ENCODE measurements around the gene CUL5.
"Not testable (repeated sequence)": the region's sequence is repeated elsewhere in the genome, so short reads cannot be mapped to it uniquely, and the experiment has no call there.

The CUL5 gene

GRCh38 chr11:108025387-108026080 lies 16.8 kb downstream of the CUL5 start:
- no peak for DNase-seq (ENCODE audit: low spot score)

- DNase-seq (ENCODE audit: low spot score) = no peak
Measured at GRCh38 chr11:108027057-108027456, 18.4 kb downstream of the CUL5 start.

GRCh38 chr11:108028822-108029441 lies 20.2 kb downstream of the CUL5 start:
- DNase-seq (ENCODE audit: low spot score) = not testable (repeated sequence)

GRCh38 chr11:108031604-108032003 lies 22.9 kb downstream of the CUL5 start:
- not testable (repeated sequence) for DNase-seq (ENCODE audit: low spot score)

GRCh38 chr11:108032800-108033199 lies 24.1 kb downstream of the CUL5 start:
- no peak for DNase-seq (ENCODE audit: low spot score)

GRCh38 chr11:108034034-108034433 lies 25.3 kb downstream of the CUL5 start:
- DNase-seq (ENCODE audit: low spot score) = no peak

- no peak for DNase-seq (ENCODE audit: low spot score)
Measured at GRCh38 chr11:108034952-108035351, 26.3 kb downstream of the CUL5 start.

GRCh38 chr11:108035690-108036089 lies 27.0 kb downstream of the CUL5 start:
- no peak for DNase-seq (ENCODE audit: low spot score)

- DNase-seq (ENCODE audit: low spot score) = no peak
Measured at GRCh38 chr11:108037211-108037610, 28.5 kb downstream of the CUL5 start.

GRCh38 chr11:108037636-108038035 lies 28.9 kb downstream of the CUL5 start:
- no peak for DNase-seq (ENCODE audit: low spot score)

- no peak for DNase-seq (ENCODE audit: low spot score)
Measured at GRCh38 chr11:108048269-108048668, 39.6 kb downstream of the CUL5 start.

GRCh38 chr11:108062336-108062735 lies 53.6 kb downstream of the CUL5 start:
- no peak for DNase-seq (ENCODE audit: low spot score)

- DNase-seq (ENCODE audit: low spot score) = no peak
Measured at GRCh38 chr11:108063410-108063809, 54.7 kb downstream of the CUL5 start.

- DNase-seq (ENCODE audit: low spot score) = no peak
Measured at GRCh38 chr11:108069947-108070346, 61.2 kb downstream of the CUL5 start.

GRCh38 chr11:108084811-108085210 lies 76.1 kb downstream of the CUL5 start:
- no peak for DNase-seq (ENCODE audit: low spot score)

- DNase-seq (ENCODE audit: low spot score) = no peak
Measured at GRCh38 chr11:108085672-108086071, 77.0 kb downstream of the CUL5 start.

- DNase-seq (ENCODE audit: low spot score) = no peak
Measured at GRCh38 chr11:108092134-108092533, 83.4 kb downstream of the CUL5 start.

GRCh38 chr11:108093128-108093904 lies 84.6 kb downstream of the CUL5 start:
- DNase-seq (ENCODE audit: low spot score) = no peak

GRCh38 chr11:108097179-108097578 lies 88.5 kb downstream of the CUL5 start:
- no peak for DNase-seq (ENCODE audit: low spot score)

GRCh38 chr11:108101090-108101775 lies 92.5 kb downstream of the CUL5 start:
- DNase-seq (ENCODE audit: low spot score) = no peak

GRCh38 chr11:108111126-108111525 lies 102.4 kb downstream of the CUL5 start:
- no peak for DNase-seq (ENCODE audit: low spot score)

GRCh38 chr11:108112057-108112456 lies 103.4 kb downstream of the CUL5 start:
- no peak for DNase-seq (ENCODE audit: low spot score)

All from globus pallidus (tissue), 1 donor.